T-helper 1 cell treated with Interleukin-12 subunit alpha and Interleukin-12 subunit beta and Interleukin-4 antibody, amounts not matched to agents 30 ng/mL and 1 ng/mL, for 36 hours (primary cell): ENCODE results near the gene CAPN13. TPM values are rescaled to one million over a fixed set of nuclear protein-coding genes. Genes with fewer than 3 reads are reported as not detected.

Experiments
- intact Hi-C: fragments of 100-400 bp; cut with micrococcal nuclease; formaldehyde crosslinking; loops from one replicate; pipeline ENCODE4 v1.15.1; 2024
- total RNA-seq: library from RNA; stranded (reverse); gene quantifications from 2 replicates; pipeline ENCODE4 v1.2.3, GENCODE V29; 2022

The CAPN13 gene
- total RNA-seq, 1 donor from 2014 or later, result not detected

DNA sequence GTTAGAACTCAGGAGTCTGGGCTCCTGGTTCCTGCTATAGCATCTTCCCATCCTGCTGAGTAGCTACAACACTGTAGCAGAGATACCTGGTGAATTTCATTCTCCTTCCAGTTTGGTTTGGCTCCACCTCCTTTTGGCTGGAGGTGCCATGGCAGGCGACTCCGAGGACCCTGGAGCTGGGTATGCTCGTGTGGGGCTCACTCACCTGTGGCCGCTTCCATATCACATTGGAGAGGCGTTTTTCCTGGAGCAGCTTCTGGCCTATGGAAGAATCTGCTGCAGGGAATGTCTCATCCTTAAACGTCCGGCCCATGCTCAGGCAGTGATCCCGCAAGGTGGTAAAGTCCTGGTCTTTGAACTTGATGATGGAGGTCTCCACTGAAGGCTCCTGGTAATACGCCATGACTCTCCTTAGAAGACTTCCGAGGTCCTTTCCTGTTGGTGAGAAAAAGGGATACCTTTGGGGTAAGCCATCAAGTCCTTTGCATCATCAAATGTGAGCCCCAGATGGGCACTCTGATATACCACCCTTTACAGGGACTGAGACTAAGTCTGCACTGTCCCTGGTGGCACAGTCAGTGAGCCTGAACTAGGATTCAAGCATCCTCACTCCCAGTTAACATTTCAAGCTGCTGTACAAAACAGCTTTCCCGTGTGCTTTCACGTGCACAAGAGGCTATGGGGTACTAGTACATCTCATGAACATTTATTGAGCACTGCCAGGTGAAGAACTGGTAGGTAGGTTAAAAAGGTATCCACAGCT is 20.1 kb downstream of the CAPN13 start:
- intact Hi-C loops, result no loop called here

DNA sequence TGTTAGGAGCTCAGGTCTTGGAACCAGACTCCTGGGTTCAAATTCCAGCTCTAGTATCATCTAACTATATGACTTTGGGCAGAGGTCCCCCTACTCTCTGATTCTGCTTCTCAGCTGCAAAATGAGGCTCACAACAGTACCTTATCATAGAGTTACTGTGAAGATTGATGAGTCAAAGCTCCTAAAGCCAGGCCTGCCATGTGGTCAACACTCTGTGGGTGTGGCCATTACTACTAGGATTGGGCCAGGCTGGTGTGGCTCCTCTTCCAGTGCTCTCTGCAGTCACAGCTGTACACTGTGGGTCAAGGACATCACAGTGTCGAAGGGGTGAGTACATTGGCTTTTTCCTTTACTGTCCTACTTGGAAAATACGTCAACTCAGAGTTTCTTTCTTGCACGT is 22.6 kb downstream of the CAPN13 start:
- intact Hi-C loops, result no loop called here

GRCh38 chr2:30781961-30782533 is 25.2 kb downstream of the CAPN13 start:
- intact Hi-C loops, result no loop called here

DNA sequence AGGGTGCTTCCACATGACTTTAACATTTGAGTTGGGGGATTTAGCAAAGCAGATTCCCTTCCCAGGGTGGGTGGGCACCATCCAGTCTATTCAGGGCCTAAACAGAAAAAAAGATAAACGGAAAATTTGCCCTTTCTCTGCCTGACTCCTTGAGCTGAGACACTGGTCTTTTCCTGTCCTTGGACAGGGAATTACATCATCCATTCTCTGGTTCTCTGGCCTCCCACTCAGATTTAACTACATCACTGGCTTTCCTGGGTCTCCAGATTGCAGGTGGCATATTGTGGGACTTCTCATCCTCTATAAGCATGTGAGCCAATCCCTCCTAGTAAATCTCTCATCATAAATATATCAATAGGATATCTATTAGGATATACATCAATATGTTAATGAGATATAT is 25.8 kb downstream of the CAPN13 start:
- intact Hi-C loops, result no loop called here

DNA sequence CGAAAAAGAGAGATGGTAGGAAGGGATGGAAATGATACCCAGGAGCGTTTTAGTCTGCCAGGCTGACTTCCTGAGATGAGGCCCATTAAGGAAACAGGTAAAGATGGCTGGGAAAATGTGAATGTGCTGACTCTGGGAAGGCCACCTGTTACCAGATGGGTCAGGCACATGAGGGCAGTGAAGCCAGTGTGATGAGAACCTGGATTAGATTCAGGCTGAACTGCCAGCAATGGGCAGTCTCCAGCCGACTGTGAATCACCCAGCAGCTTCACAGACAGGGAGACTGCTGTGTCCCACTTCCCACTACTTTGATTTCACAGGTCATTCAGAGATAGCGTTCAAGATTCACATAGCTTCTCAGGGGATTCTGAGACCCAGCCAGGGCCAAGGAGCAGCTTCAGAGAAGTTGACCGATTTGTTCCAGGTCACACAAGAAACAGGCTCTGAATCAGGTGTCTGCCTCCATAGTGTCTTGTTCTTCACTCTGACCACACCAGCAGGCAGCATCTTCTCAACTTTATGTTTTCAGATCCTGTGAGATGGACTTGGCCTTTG is 26.4 kb downstream of the CAPN13 start:
- intact Hi-C loops, result no loop called here

- intact Hi-C loops, result no loop called here
These were observed 28.6 kb downstream of the CAPN13 start for GRCh38 chr2:30778611-30779010.

GRCh38 chr2:30777661-30778505 is 29.4 kb downstream of the CAPN13 start:
- intact Hi-C loops, result no loop called here

GRCh38 chr2:30776831-30777635 is 30.2 kb downstream of the CAPN13 start:
- intact Hi-C loops, result no loop called here

GRCh38 chr2:30775833-30776232 is 31.4 kb downstream of the CAPN13 start:
- intact Hi-C loops, result no loop called here

DNA sequence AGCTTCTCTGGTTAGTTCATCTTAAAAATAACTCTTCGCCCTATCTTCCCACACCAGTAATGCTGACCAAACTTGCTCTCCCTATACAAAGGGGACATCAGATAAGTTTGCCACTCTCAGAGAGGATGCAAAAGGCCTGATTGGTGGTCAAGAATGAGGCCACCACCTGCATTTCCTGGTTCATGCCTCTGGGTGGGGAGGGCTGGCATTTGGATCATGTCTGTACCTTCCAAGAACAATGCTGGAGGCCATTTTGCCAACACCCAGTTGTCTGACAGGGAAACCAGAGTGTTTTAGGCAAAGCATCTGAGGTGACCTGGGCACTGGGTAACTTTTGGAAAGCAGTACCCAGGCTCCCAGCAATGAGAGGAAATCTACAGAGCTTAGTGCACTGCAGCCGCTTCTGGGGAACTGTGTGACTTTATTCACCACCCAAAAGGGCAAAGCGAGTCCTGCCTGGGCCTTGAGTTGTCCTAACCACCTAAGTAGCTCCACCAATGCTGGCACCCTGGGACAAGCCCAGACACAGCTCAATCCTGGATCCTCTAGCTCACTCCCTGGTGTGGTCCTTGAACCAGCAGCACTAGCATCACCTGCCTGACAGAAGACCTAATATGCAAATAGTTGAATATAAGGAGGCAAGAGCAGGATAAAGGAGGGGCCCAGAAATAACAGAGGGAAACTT is 35.1 kb downstream of the CAPN13 start:
- intact Hi-C loops, result no loop called here

DNA sequence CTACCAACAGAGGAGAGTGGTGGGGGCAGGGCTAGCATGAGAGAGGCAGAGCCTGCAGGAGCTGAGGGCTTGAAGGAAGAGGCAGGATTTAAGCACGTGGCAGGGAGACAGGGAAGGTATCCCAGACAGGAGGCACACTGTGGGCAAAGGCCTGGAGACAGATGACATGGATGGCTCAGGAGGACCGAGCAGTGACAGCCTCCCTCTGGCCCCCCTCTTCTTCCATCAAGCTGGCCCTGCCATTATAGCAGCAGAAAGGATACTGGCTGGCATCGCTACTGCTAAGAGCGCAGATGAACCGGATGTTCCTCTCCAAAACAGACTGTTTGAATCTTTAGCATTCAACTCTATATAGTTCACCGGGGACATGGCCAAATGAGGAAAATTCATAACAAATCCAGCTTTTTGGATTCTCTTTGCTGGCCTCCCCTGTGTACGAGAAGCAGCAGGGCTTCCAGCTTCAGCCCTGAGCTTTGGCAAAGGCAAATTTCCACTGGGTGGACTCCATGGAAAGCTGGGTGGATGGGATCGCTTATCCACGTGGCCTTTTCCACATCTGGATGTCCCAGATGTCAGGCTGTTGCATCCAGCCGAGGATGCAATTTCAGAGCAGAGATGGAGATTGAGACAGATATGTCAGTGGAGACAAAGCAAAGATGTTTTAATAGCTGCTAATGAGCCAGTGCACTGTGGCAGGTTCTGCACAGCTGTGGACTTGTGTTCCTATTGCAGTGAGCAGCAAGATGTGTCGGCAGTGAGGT is 36.2 kb downstream of the CAPN13 start:
- intact Hi-C loops, result no loop called here

GRCh38 chr2:30769891-30770462 is 37.3 kb downstream of the CAPN13 start:
- intact Hi-C loops, result no loop called here

DNA sequence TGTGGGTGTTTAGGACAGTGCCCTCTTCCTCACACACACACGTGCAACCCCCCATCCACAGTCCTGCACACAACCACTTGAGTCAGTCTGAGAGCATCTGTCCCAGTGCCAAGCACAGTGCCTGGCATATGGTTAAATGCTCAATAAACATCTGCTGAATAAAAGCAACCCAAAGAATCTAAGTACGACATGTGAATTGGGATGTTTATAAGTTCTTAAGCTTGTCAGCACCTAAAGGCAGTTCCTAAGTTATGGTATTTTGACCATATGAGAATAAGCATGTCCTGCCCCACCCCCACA is 37.8 kb downstream of the CAPN13 start:
- intact Hi-C loops, result no loop called here

- intact Hi-C loops, result no loop called here
These were observed 38.4 kb downstream of the CAPN13 start for GRCh38 chr2:30768708-30769480.

DNA sequence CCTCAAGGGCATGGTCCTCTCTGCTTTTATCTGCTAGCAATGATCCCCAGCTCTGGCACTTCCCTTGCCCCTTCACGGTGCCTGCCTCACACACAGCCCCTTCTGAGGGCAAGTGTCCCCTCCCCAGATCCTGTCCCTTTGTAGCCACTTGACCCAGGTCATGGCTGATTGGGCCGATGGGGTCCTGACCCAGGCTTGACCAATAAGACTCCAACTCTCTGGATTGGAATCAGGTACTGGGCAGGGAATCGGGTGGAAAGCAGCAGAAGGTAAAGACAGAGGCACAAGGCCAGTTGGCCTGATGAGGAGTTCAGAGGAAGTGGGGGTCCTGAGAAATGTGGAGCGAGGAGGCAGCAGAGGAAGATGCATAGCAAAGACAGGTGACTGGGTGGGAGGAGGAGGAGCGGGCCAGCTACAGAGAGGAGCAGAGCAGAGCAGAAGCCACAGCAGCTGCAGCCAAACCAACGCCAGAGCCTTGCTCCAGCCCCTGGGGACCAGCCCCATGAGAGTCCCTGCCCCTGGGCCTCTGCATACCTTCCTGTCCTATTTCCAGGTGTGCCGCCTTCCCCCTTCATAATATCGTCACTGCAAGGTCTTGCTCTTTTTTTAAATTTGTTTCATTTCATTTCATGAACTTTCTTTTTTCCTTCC is 39.1 kb downstream of the CAPN13 start:
- intact Hi-C loops, result no loop called here

GRCh38 chr2:30766666-30767065 is 40.6 kb downstream of the CAPN13 start:
- intact Hi-C loops, result no loop called here

- intact Hi-C loops, result no loop called here
These were observed 41.3 kb downstream of the CAPN13 start for GRCh38 chr2:30765876-30766470.

GRCh38 chr2:30765191-30765590 is 42.1 kb downstream of the CAPN13 start:
- intact Hi-C loops, result no loop called here
